Caco-2 (cell line): ENCODE measurements around the gene KLHL2. TPM values are rescaled to one million over a fixed set of nuclear protein-coding genes. Genes with fewer than 3 reads are reported as not detected.
"Not testable (repeated sequence)": the region's sequence is repeated elsewhere in the genome, so short reads cannot be mapped to it uniquely, and the experiment has no call there.

Experiments used
- BruUV-seq: library from RNA; stranded (reverse); fragments of 400-500 nt; replicated peaks from 2 replicates; lab custom pipeline; 2021; lab: Mats Ljungman, UMichigan
- CTCF ChIA-PET: fragments of 300-600 bp; sonication (Branson Sonifier 250); formaldehyde crosslinking; loops from one replicate; lab custom pipeline; 2022; ENCODE audit warnings: antibody characterized with exemption; lab: Charles Lee
- POLR2A ChIA-PET: fragments of 300-600 bp; sonication (Branson Sonifier 250); formaldehyde crosslinking; loops from one replicate; lab custom pipeline; 2022; ENCODE audit warnings: antibody characterized with exemption; lab: Charles Lee
- DNase-seq, 2 experiments: peaks; one replicate each; pipeline versions ENCODE4 v3.0.0 to v3.0.0-alpha.2; 2020 to 2022
- H3K27me3 ChIP-seq: replicated peaks from 2 replicates; pipeline ENCODE4 v1.6.0; 2011; ENCODE audit warnings: low read length; ENCODE audit not compliant: control insufficient read depth, insufficient read depth
- H3K36me3 ChIP-seq: 2 replicates; pipeline ENCODE4 v1.5.1; 2011; ENCODE audit warnings: low read length; ENCODE audit not compliant: control insufficient read depth, insufficient read depth
- H3K4me1 ChIP-seq: fragments of 250-450 bp; sonication (Bioruptor Pico); 2 replicates; pipeline ENCODE4 v1.5.1; 2020; ENCODE audit warnings: mild to moderate bottlenecking
- H3K4me3 ChIP-seq: 2 replicates; pipeline ENCODE4 v1.5.1; 2011; ENCODE audit warnings: low read depth, mild to moderate bottlenecking, control low read depth, low read length
- H3K9me3 ChIP-seq: fragments of 250-450 bp; sonication (Bioruptor Pico); 2 replicates; pipeline ENCODE4 v1.5.1; 2020; ENCODE audit warnings: mild to moderate bottlenecking, moderate library complexity
- H3K27ac Mint-ChIP-seq: one replicate; pipeline ENCODE4 v1.8.0; 2022; ENCODE audit warnings: mixed read lengths; ENCODE audit not compliant: unreplicated experiment
- H3K27me3 Mint-ChIP-seq: one replicate; pipeline ENCODE4 v1.8.0; 2022; ENCODE audit warnings: mixed read lengths; ENCODE audit not compliant: insufficient read depth, unreplicated experiment
- H3K36me3 Mint-ChIP-seq: one replicate; pipeline ENCODE4 v1.8.0; 2022; ENCODE audit warnings: mild to moderate bottlenecking, mixed read lengths; ENCODE audit not compliant: insufficient read depth, unreplicated experiment
- H3K4me1 Mint-ChIP-seq: one replicate; pipeline ENCODE4 v1.8.0; 2022; ENCODE audit warnings: low read depth, mixed read lengths; ENCODE audit not compliant: unreplicated experiment
- H3K4me3 Mint-ChIP-seq: one replicate; pipeline ENCODE4 v1.8.0; 2022; ENCODE audit warnings: mild to moderate bottlenecking, moderate library complexity, mixed read lengths; ENCODE audit not compliant: unreplicated experiment
- H3K9me3 Mint-ChIP-seq: one replicate; pipeline ENCODE4 v1.8.0; 2022; ENCODE audit warnings: mixed read lengths; ENCODE audit not compliant: unreplicated experiment
- CTCF ChIP-seq, 2 experiments: fragments of 200-600 bp in 1 of 2; IDR thresholded peaks; 1 replicate in 1 of 2; 2 replicates in 1 of 2; pipeline versions ENCODE4 v1.5.1 to v1.8.0; 2011 to 2022; ENCODE audit warnings: antibody characterized with exemption in 1 of 2, control low read depth in 1 of 2, inconsistent platforms in 1 of 2, low read depth in 1 of 2, low read length in 1 of 2, mild to moderate bottlenecking in 1 of 2, moderate library complexity in 1 of 2; ENCODE audit not compliant: insufficient read depth in 1 of 2, severe bottlenecking in 1 of 2, unreplicated experiment in 1 of 2
- intact Hi-C: fragments of 100-400 bp; cut with micrococcal nuclease; formaldehyde crosslinking; loops from one replicate; pipeline ENCODE4 v1.10.0; 2022; ENCODE audit not compliant: unreplicated experiment
- total RNA-seq: library from RNA; stranded (reverse); gene quantifications from 2 replicates; pipeline ENCODE4 v1.2.3, GENCODE V29; 2022

Gene KLHL2
- total RNA-seq, 1 experiment from 2014 or later, result 15.9 TPM

- H3K4me1 Mint-ChIP-seq, result peaks cover 38% of the 10 kb centered on the region
- CTCF ChIA-PET, result no interaction called here
- Histone ChIP-seq H3K9me3 (no peaks in the 10 kb centered on the region), H3K36me3 (no peaks in the 10 kb centered on the region), H3K4me3 (no peak overlapping the region), H3K4me1 (0 out of 2 replicates have a peak, but pooled peaks cover 5% of the 10 kb centered on the region), H3K27me3 (no peaks in the 10 kb centered on the region)
- no peak for TF ChIP-seq CTCF (IDR thresholded peaks at IDR 0.05; ENCODE audit: insufficient read depth in 1 of 2, low read depth in 1 of 2, low read length in 1 of 2, severe bottlenecking in 1 of 2, unreplicated experiment in 1 of 2)
- POLR2A ChIA-PET, result no interaction called here
- peaks cover 9% of the 10 kb centered on the region for H3K9me3 Mint-ChIP-seq
- H3K36me3 Mint-ChIP-seq, result peaks cover 4% of the 10 kb centered on the region
- no peak for DNase-seq
- BruUV-seq, result no TSS peak
- intact Hi-C loops, result no loop called here
- no peak overlapping the region for H3K27ac Mint-ChIP-seq
- no peaks in the 10 kb centered on the region for H3K27me3 Mint-ChIP-seq
- no peak overlapping the region for H3K4me3 Mint-ChIP-seq
Observed at GRCh38 chr4:165217325-165217724, 10.0 kb downstream of the KLHL2 start.

- BruUV-seq, H3K27ac Mint-ChIP-seq, POLR2A ChIA-PET, H3K36me3 ChIP-seq, CTCF ChIA-PET, DNase-seq, H3K27me3 Mint-ChIP-seq, H3K4me1 ChIP-seq, H3K27me3 ChIP-seq, H3K9me3 Mint-ChIP-seq, H3K4me3 Mint-ChIP-seq, H3K4me3 ChIP-seq, intact Hi-C loops, H3K36me3 Mint-ChIP-seq, H3K9me3 ChIP-seq: not testable (repeated sequence)
- H3K4me1 Mint-ChIP-seq, result peaks cover 23% of the 10 kb centered on the region
Observed at GRCh38 chr4:165221306-165221705, 13.9 kb downstream of the KLHL2 start.

GRCh38 chr4:165221993-165222650 lies 14.8 kb downstream of the KLHL2 start:
- H3K4me1 ChIP-seq, H3K27me3 Mint-ChIP-seq, H3K9me3 Mint-ChIP-seq, H3K27me3 ChIP-seq, DNase-seq, H3K27ac Mint-ChIP-seq, H3K4me3 Mint-ChIP-seq, H3K9me3 ChIP-seq, H3K36me3 Mint-ChIP-seq, POLR2A ChIA-PET, H3K4me3 ChIP-seq, CTCF ChIA-PET, intact Hi-C loops, H3K36me3 ChIP-seq, BruUV-seq: not testable (repeated sequence)
- peaks cover 15% of the 10 kb centered on the region for H3K4me1 Mint-ChIP-seq

GRCh38 chr4:165222651-165222994 lies 15.3 kb downstream of the KLHL2 start:
- BruUV-seq, result no TSS peak
- peaks cover 14% of the 10 kb centered on the region for H3K4me1 Mint-ChIP-seq
- H3K27me3 Mint-ChIP-seq, result no peaks in the 10 kb centered on the region
- no peaks in the 10 kb centered on the region for H3K4me1 ChIP-seq
- H3K27me3 ChIP-seq, result no peaks in the 10 kb centered on the region
- no peaks in the 10 kb centered on the region for H3K36me3 Mint-ChIP-seq
- no peaks in the 10 kb centered on the region for H3K36me3 ChIP-seq
- ChIA-PET CTCF (no interaction called here), POLR2A (no interaction called here)
- H3K4me3 Mint-ChIP-seq, result no peak overlapping the region
- no peak overlapping the region for H3K4me3 ChIP-seq
- H3K27ac Mint-ChIP-seq, result no peak overlapping the region
- H3K9me3 Mint-ChIP-seq, result no peaks in the 10 kb centered on the region
- no peak for TF ChIP-seq CTCF (IDR thresholded peaks at IDR 0.05; ENCODE audit: insufficient read depth in 1 of 2, low read depth in 1 of 2, low read length in 1 of 2, severe bottlenecking in 1 of 2, unreplicated experiment in 1 of 2)
- no peaks in the 10 kb centered on the region for H3K9me3 ChIP-seq
- intact Hi-C loops, result no loop called here
- no peak for DNase-seq

- H3K9me3 Mint-ChIP-seq, H3K27me3 ChIP-seq, H3K4me3 Mint-ChIP-seq, H3K4me1 Mint-ChIP-seq, POLR2A ChIA-PET, H3K9me3 ChIP-seq, DNase-seq, H3K4me1 ChIP-seq, H3K36me3 ChIP-seq, H3K4me3 ChIP-seq, H3K27me3 Mint-ChIP-seq, intact Hi-C loops, CTCF ChIA-PET, H3K27ac Mint-ChIP-seq, BruUV-seq: not testable (repeated sequence)
- peaks cover 10% of the 10 kb centered on the region for H3K36me3 Mint-ChIP-seq
Observed at GRCh38 chr4:165227401-165227800, 20.0 kb downstream of the KLHL2 start.
